NCI-H1105 (cell line): Measurements from ENCODE around the gene RPE65.
"Not testable (repeated sequence)": the region's sequence is repeated elsewhere in the genome, so short reads cannot be mapped to it uniquely, and the experiment has no call there.

ENCODE experiments used
- DNase-seq: peaks from one replicate; lab custom pipeline; 2025; lab: John Stamatoyannopoulos, UW

RPE65 gene

DNA sequence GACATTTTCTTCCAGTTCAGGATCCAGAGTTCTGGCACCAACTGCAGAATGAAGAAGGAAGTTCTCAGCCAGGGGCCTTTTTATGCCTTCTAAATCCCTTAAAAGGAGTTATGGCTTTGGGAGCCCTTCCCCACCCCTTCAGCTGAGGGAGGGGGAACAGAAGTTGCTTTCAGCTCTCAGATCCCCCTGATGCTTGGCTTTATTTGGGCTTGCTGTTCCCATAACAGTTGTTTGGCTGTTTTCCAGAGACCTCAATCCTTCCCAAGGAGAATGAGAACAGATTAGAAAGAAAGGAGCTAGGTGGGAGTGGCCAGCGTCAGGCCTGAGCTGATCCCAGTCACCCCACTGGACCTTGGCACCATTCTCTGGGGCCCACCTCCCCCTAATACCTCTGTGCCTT lies at the start of gene RPE65:
TSS of gene RPE65 (minus strand) at position 54 of the 400 bp plus-strand sequence. CDS start at position 5, 49 bp downstream.
- DNase-seq: no peak

DNA sequence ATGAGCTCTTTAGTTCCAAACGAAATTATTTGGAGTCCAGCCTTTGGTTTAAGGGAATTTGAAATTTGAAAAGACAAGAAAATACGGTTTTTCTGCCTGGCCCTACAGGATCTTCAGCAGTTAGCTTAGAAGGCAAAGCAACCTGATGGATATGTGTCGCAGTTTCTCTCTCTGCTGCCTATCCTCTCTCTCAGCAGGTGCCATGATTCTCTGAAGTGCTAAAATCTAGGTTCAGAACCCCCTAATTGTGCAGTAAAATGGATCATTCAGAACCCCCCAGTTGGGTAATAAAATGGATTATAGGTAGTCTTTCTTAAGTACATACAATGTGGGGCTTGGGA lies 47.6 kb upstream of the RPE65 start:
- DNase-seq: no peak

DNA sequence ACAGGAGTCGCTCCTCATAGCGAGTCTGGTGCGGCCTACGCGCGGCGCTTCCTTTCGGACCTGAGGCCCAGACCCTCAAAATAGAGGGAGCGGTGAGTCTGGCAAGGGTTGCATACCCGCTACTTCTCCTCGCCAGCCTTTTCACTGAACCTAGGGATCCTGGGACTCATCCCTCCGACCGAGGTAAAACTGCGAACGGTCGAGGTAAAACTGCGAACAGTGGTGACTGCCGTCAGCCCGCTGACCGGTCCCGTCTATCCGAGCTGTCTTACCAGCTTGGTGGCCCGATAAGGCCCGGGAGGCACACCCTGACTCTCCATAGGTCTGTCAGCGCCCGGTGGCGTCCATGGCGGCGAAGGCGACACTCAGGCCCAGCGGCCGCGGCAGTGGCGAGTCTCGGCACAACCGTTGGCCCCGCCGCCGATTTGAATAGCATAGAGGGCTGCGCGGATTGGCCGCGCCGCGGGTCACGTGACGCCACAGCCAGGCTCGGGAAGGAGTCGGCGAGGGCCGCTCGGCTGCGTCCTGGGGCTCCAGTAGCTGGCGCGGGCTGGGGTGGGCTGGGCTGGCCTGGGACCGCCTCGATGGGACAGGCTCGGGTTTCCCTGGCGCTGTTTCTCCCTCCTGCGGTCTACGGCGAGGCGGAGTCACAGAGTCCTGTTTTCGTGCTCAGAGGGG lies 47.1 kb upstream of the RPE65 start, which contains the start of gene DEPDC1:
TSS of gene DEPDC1 (minus strand) at position 403 of the 678 bp plus-strand sequence. CDS start at position 320, 83 bp downstream.
- DNase-seq: peak; percentile 95

DNA sequence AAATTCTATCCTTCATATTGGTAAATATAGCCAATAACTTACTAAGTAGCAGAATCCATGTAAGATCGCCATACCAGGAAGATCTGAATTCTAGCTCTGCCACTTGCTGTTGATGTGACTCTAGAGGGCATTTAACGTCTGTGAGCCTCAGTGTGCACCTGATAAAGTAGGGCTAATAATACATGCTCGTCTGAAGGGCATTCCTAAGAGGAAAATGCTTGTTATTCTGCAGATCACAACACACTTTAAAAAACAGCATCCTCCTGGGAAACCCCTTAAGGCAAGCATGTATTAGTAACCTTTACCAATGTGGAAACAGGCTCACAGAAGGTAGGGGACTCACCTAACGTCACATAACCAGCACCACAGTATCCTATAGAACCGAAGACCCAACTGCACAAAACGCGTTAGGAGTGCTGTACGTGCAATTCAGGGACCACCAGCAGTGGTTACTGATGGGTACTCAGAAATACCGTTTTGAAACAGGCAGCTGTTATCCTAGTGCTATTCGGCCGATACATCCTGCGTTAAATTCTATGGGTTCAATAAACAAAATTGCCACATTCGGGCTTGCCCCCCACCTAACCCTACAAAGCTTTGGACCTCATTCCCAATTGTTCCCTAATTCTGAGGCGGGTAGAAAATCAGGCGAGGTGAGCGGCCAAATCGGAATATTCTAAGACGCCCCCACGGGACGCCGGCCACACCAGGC lies 46.4 kb upstream of the RPE65 start:
- DNase-seq: peak; percentile 8

DNA sequence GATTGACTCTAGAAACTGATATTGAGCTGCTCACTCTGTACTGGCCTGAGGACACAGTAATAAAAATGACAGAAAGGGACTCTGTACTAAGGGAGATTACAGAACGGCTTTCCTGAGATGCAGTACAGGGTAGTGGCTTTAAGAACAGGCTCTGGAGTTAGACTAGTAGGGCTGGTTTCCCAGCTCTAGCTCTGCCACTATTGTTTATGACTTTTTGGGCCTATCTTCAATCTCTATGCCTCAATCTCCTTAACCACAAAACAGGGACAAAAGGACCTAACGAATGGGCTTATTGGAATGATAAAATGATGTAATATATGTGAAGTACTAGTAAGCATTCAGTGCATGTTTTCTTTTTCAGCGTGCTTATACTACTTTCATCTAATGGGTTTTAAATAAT lies 45.8 kb upstream of the RPE65 start:
- no peak for DNase-seq

DNA sequence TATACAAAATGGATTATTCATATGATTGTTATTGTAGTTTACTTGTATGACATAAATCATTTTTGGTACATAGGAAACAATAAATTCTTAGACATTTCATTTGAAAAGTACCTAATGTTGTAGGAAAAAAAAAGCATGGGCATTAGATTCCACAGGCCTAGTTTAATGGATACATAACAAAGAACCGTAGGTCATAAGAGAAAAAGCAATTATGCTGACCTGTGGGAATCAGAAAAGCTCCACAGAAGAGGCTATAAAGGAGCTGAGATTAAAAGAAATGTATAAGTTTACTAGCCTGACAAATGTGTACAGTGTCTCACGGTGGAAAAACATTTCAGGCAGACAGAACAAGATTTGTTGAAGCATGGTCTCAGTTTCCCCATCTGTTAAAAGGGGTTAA lies 43.4 kb upstream of the RPE65 start:
- no peak for DNase-seq

DNA sequence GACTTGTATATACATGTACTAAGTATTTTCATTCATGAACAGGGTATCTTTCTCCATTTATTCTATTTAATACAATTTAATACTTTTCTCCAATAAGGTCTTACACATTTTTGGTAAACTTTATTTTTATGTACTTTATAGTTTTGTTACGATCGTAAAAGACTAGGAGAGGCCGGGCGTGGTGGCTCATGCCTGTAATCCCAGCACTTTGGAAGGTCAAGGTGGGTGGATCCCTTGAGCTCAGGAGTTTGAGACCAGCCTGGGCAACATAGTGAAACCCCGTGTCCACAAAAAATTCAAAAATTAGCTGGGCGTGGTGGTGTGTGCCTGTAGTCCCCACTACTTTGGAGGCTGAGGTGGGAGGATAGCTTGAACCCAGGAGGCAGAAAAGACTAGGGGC lies 42.5 kb upstream of the RPE65 start:
- not testable (repeated sequence) for DNase-seq

DNA sequence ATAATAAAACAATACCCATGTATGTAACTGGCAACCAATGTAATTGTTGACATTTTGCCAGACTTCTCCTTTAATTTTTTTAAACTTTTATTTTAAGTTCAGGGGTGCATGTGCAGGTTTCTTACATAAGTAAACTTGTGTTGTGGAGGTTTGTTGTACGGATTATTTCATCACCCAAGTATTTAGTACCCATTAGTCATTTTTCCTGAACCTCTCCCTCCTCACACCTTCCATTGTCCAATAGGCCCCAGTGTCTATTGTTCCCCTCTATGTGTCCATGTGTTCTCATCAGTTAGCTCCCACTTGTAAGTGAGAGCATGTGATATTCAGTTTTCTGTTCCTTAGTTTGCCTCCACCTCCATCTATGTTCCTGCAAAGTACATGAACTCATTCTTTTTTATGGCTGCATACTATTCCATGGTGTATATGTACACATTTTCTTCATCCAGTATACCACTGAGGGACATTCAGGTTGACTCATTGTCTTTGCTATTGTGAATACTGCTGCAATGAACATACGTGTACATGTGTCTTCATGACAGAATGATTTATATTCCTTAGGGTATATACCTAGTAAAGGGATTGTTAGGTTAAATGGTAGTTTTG lies 40.4 kb upstream of the RPE65 start:
- DNase-seq: no peak

DNA sequence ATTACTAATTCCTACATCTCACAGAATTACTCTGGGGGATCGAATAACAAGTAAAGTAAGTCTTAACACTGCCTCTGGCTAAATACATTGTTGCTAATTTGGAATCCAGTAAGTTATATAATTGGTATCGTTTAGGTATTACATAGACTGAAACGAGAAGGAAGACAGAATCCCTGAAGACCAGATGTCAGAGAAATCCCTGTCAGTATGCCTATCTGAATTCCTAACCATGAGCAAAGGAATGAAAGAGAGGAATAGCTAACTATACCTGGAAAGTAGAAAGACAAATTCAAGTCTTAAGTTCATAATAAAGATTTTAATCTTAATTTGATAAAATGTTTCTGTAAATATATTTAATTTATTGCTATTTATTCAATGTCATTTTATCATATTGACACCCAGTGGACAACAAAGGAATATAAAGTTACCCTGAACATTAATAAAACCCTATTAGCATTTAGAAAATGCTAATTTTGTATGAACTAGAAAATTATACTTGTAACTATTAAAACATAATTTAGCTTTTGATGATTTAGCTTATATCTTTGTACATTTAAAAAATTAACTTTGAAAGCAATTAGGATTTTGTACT lies 35.8 kb upstream of the RPE65 start:
- DNase-seq: no peak

DNA sequence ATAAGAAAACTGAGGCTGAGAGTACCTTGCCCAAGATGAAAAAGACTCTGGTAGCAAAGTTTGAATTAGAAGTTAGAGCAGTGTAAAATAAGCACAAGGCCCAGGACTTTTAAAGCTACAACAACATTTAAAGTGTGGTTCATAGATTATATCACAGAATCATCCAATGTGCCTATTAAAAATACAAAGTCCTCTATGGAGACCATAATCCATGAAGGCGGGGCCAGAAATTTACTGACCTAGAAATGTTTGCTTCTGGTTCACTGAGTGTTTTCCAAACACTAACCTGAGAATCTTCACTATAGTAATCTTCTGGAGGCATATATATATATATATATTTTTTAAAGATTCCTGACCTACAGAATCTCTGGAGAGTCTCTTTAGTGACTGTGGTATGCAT lies 34.9 kb upstream of the RPE65 start:
- no peak for DNase-seq

DNA sequence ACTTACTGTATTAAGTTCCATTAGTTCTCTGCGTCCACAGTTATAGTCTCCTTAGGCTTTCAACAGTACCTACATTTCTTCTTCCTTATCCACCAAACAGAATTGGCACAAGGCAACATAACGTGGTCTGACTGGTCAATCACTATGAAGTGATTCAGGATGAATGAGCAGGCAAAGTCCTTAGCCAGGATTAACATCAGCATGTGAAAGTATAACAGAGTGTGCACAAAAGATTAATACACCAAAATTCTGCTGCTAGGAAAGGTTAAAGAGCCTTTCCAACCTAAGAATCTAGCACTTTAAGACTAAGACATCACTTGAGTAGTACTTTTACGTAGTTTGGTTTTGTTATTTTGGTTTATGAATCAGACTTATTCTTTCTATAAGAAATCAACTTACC lies 31.3 kb upstream of the RPE65 start:
- DNase-seq: no peak

DNA sequence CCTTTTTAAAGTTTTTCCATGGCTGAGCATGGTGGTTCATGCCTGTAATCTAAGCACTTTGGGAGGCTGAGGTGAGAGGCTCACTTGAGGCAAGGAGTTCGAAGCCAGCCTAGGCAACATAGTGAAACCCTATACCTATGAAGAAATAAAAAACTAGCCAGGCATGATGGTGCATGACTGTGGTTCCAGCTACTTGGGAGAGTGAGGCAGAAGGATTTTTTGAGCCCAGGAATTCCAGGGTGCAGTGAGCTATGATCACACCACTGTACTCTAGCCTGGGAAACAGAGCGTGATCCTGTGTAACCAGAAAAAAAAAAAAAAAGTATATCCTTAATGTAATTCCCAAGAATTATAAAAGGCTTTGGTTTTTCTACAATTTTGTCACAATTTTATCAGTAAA lies 29.7 kb upstream of the RPE65 start:
- DNase-seq: no peak

DNA sequence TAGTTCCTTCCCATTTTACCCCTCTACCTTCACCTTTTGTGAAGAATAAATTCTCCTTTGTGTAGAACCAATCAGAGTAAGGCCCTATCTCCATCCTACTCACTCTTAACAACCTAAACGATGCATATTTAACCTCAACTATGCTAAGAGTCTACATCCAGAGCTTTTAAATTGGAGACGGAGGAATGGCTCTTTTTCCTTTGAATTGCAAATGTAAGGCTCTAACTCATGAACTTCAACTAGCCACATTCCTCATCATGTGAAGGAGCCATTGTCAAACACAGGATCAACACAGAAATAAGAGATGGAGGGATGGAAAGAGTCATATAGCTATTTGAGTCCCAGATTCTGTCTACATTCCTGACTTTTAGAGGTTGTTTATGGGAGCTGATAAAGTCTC lies 28.9 kb upstream of the RPE65 start:
- no peak for DNase-seq

DNA sequence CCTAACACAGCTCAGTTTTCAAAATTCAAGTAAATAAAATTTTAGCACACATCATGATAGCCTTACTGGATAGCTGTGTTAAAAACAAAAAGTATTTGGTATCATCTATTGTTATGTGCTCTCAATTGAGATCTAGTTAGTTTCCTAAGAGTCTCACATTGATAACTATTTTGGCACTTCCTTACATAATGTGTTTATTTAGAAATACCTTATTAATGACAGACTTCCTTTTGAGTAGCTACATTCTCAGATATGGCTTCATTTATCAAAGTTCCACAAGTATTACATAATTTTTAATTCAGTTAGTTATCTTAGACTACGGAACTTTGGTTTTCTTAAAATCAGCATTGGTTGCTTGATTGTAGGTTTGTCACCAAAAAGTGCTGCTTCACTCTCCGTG lies 26.9 kb upstream of the RPE65 start:
- not testable (repeated sequence) for DNase-seq

DNA sequence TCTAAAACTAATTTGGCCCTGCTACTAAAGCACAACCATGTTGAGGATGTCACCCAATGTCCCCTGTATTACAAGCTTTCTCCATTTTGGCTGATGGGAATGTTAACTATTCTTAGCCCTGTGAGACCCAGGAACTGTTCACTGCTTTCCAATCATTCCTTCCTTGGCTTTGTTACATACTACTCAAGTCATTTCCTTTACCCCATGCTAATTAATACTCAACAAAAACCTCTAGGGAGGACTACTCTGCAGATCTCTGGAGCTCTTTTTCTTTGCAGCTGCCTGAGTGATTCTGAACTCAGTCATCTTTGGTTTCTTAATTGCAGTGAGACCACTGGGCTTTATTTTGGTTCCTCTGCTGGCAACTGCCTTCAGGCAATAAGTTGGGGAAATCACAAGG lies 23.3 kb upstream of the RPE65 start:
- DNase-seq: no peak

DNA sequence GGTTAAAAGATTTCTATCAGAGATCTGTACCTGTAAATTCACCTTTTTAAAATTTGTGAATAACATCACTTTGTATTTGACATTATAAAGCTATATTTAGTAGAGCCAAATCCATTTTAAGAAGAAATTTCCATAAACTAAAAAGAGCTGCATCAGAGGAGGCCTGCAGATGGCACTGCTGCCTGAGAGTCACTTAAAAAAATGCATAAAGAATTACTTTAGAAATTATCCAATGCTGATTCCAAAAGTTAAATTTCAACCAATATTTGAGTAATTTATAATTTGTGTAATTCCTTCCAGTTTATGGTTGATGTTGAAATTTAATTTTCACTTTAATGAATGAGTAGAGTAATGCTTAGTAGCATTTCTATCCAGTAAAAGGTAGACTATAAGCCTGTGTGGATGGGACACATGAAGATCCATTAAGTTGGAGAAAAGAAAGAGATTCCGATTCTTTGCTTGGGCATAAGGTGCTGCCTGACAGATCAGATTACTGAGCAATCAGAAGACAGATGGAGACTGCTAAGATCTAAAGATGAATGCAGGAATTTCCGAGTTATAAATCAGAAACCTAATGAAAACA lies 20.7 kb upstream of the RPE65 start:
- no peak for DNase-seq

DNA sequence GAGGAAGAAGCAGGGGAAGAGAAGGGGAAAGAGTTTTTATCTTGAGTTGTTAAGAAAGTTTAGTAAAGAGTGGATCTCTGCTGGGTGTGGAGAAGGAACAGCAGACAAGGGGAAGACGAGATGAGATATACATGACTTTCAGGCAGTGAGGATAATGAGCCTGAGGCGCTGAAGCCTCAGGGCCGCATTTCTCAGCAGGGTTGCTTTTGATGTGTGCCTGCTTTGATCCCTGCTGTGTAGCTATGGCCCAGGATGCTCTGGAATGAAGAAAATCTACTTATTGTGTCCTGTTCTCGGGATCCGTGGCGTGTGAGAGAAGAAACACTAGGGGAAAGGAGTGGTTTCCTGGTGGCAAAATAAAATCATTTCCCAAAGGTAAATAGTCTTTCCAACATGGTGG lies 15.1 kb upstream of the RPE65 start:
- DNase-seq: no peak

DNA sequence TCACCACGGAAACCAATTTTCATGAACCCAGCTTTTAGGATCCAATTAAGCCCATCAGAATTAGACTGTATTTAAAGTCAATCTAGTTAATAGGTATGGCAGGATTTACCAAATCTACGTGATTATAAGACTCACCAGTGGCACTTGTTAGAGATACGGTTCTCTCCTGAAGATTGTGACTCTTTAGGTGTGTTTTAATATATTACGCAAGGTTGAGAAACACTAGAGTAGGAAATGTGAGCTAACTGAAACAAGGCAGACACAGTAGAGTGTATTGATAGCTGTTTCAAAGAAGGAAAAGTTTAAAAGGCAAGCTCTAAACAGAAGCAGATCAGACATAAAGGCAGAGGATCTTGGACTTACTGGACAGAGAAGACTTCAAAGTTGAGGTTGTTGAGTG lies 11.2 kb upstream of the RPE65 start:
- DNase-seq: no peak

DNA sequence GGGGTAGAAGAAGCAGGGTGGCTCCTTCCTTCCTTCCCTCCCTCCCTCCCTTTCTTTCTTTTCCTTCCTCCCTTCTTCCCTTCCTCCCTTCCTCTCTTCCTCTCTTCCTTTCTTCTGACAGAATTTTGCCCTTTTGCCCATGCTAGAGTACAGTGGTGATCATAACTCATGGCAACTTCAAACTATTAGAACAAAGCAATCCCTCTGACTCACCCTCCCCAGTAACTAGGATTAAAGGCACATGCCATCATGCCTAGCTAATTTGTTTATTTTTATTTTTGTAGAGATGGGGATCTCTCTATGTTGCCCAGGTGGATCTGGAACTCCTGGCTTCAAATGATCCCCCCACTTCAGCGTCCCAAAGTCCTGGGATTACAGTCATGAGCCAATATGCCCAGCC lies 10.0 kb upstream of the RPE65 start:
- no peak for DNase-seq

DNA sequence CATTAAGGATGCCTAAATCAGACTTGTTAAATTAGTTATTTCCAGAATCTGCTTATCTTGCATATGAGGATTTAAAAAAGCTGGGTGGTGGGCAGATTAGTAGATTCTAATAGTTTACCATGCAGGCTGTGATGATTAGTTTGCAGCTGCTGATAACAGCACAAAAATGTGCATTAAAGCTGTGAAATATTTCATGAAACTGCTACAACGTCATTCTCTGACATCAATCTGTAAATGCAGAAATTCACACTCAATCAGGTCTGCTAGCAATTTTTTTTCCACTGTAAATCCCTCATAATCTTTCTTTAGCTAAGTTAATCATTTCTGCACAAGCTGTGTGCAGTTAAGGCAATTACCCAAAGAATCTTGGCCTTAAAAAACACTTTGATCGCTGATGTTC lies 9.3 kb upstream of the RPE65 start:
- DNase-seq: no peak

DNA sequence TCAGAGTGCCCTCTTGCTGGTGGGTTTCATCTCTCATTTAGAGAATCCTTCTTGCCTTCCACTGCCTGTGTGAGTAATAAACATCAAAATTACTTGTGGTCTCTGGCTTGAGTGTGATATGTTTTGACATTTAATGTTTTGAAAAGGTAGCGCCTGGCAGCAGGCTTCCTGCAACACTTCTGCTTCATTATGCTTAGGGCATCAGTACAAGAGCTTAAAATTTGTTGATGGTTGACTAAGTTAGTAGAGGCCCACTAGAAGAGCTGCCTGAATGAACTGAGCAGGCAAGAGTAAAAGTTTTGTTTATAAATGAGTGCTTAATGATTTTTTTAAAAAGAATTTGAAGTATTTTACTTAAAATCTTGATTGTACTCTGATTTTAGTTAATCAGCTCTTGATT lies 6.4 kb upstream of the RPE65 start:
- DNase-seq: no peak

DNA sequence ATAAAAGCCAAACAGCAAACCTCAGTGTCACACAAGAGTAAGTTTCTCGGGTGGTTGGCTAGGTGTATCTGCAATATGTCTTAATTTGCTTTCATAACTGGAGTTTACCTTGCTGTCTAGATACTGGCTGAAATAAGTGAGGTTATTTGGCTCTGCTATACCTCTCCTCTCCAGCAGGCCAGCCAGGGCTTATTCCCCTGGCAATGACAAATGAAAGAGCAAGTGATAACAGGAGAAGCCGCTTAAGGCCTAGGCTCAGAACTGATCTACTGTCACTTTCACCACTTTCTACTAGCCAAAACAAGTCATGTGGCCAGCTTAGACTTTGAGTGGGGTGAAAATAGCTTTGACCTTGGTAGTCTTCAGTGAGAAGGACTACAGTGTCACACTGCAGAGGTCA lies 4.8 kb upstream of the RPE65 start:
- DNase-seq: no peak
